K562 (cell line): ENCODE data around the gene MYOM1. TPM values are rescaled to one million over a fixed set of nuclear protein-coding genes. Genes with fewer than 3 reads are reported as not detected.

Source experiments
- ATAC-seq: fragments of 200-7000 bp; cut with Tn5 transposase; 3 replicates; pipeline ENCODE4 v1.9.1; 2020; ENCODE audit warnings: moderate library complexity
- BruUV-seq: library from RNA; stranded (reverse); fragments of 400-500 nt; replicated peaks from 2 replicates; lab custom pipeline; 2021; lab: Mats Ljungman, UMichigan
- CTCF ChIA-PET: fragments of 300-600 bp; formaldehyde crosslinking; extraction: SDS; loops from one replicate; lab custom pipeline; 2021; ENCODE audit warnings: low intra/inter-chr PET ratio; lab: Yijun Ruan, JAX
- POLR2A ChIA-PET: fragments of 300-600, 350-650 bp; sonication (Branson Sonifier 250); formaldehyde crosslinking; extraction: SDS; loops from one replicate; lab custom pipeline; 2021; ENCODE audit warnings: antibody characterized with exemption, inconsistent platforms; lab: Yijun Ruan, JAX
- DNase-seq, 4 experiments: peaks; one replicate each; pipeline versions ENCODE4 v3.0.0 to v3.0.0-alpha.2; 2011 to 2018; ENCODE audit warnings: low spot score in 3 of 4, mixed read lengths in 3 of 4; ENCODE audit errors: extremely low read depth in 1 of 4
- FAIRE-seq: peaks from 2 replicates; lab custom pipeline; 2011; peaks lifted over from hg19 to GRCh38; lab: Jason Lieb, UNC
- H2AFZ ChIP-seq: 2 replicates; pipeline ENCODE4 v1.6.0; 2011; ENCODE audit warnings: low read depth, low read length, control low read depth, inconsistent platforms
- H3K27ac ChIP-seq: fragments of 200-600 bp; 3 replicates; pipeline ENCODE4 v1.8.0; 2011; ENCODE audit warnings: low read depth, mild to moderate bottlenecking, control low read depth, inconsistent platforms, low read length, moderate library complexity, mixed read lengths; ENCODE audit errors: extremely low read depth
- H3K27me3 ChIP-seq, 2 experiments: fragments of 300-600 bp in 1 of 2; 2 replicates in 1 of 2; 3 replicates in 1 of 2; pipeline versions ENCODE4 v1.6.0 to v1.8.0; 2011; ENCODE audit warnings: inconsistent platforms in 2 of 2, low read length in 2 of 2, mild to moderate bottlenecking in 1 of 2, mixed read lengths in 1 of 2, moderate library complexity in 1 of 2; ENCODE audit not compliant: control insufficient read depth in 2 of 2, insufficient read depth in 2 of 2
- H3K36me3 ChIP-seq: fragments of 300-600 bp; 3 replicates; pipeline ENCODE4 v1.8.0; 2011; ENCODE audit warnings: mild to moderate bottlenecking, low read length, inconsistent platforms; ENCODE audit not compliant: control insufficient read depth, insufficient read depth
- H3K4me1 ChIP-seq, 2 experiments: fragments of 200-600 bp in 1 of 2; replicated peaks in 1 of 2; 2 replicates in 1 of 2; 3 replicates in 1 of 2; pipeline versions ENCODE4 v1.5.1 to v1.8.0; 2011; ENCODE audit warnings: inconsistent platforms in 2 of 2, low read length in 2 of 2, mild to moderate bottlenecking in 1 of 2, mixed read lengths in 1 of 2, moderate library complexity in 1 of 2; ENCODE audit not compliant: control insufficient read depth in 2 of 2, insufficient read depth in 2 of 2
- H3K4me2 ChIP-seq: 2 replicates; pipeline ENCODE4 v1.6.1; 2011; ENCODE audit warnings: low read length, control low read depth, inconsistent platforms, mixed read lengths; ENCODE audit not compliant: insufficient read depth
- H3K4me3 ChIP-seq: fragments of 200-600 bp; sonication (generic), shearing (Covaris generic); 2 replicates; pipeline ENCODE4 v1.5.1; 2016; ENCODE audit warnings: control low read depth, inconsistent platforms
- H3K79me2 ChIP-seq: fragments of 200-600 bp; 3 replicates; pipeline ENCODE4 v1.8.0; 2011; ENCODE audit warnings: low read length, inconsistent platforms; ENCODE audit not compliant: control insufficient read depth, insufficient read depth
- H3K9ac ChIP-seq, 2 experiments: 2 replicates each; pipeline versions ENCODE4 v1.6.0 to v1.6.1; 2011; ENCODE audit warnings: low read depth in 2 of 2, low read length in 2 of 2, control low read depth in 1 of 2, inconsistent platforms in 1 of 2, mild to moderate bottlenecking in 1 of 2, mixed read lengths in 1 of 2; ENCODE audit not compliant: insufficient read depth in 1 of 2
- H3K9me1 ChIP-seq: one replicate; pipeline ENCODE4 v1.6.0; 2011; ENCODE audit warnings: inconsistent platforms, mild to moderate bottlenecking, low read length, moderate library complexity; ENCODE audit not compliant: control insufficient read depth, insufficient read depth
- H3K9me3 ChIP-seq: replicated peaks from 2 replicates; pipeline ENCODE4 v1.5.1; 2011; ENCODE audit warnings: low read depth, low read length, inconsistent platforms; ENCODE audit not compliant: control insufficient read depth, insufficient read depth
- H4K20me1 ChIP-seq: replicated peaks from 2 replicates; pipeline ENCODE4 v1.6.1; 2011; ENCODE audit warnings: low read length, inconsistent platforms, mixed read lengths; ENCODE audit not compliant: control insufficient read depth, insufficient read depth
- BRD9 ChIP-seq: fragments of 450-650 bp; IDR thresholded peaks from 2 replicates; pipeline ENCODE4 v1.6.1; 2018; ENCODE audit warnings: low read depth; ENCODE audit not compliant: partially characterized antibody
- C11orf30 ChIP-seq: fragments of 450-650 bp; IDR thresholded peaks from 2 replicates; pipeline ENCODE4 v1.6.1; 2016; ENCODE audit warnings: low read depth, mild to moderate bottlenecking
- MBD2 ChIP-seq: sonication (generic); IDR thresholded peaks from 2 replicates; pipeline ENCODE4 v1.6.1; 2016; ENCODE audit warnings: low read depth, borderline replicate concordance
- MXI1 ChIP-seq: IDR thresholded peaks from 2 replicates; pipeline ENCODE4 v1.6.1; 2011; ENCODE audit warnings: low read depth, mild to moderate bottlenecking, improper control_type of control experiment, low read length
- NFRKB ChIP-seq: fragments of 450-650 bp; IDR thresholded peaks from 2 replicates; pipeline ENCODE4 v1.6.1; 2016; ENCODE audit warnings: low read depth
- PHB ChIP-seq: fragments of 250-450 bp; sonication (Bioruptor Pico); IDR thresholded peaks from 2 replicates; pipeline ENCODE4 v1.5.0; 2021
- POLR2AphosphoS5 ChIP-seq: IDR thresholded peaks from 2 replicates; pipeline ENCODE4 v1.6.1; 2011; ENCODE audit warnings: mild to moderate bottlenecking, low read depth, low read length, moderate library complexity; ENCODE audit not compliant: control insufficient read depth, insufficient read depth
- RBM25 ChIP-seq: fragments of 200-400 bp; formaldehyde crosslinking; IDR thresholded peaks from 2 replicates; pipeline ENCODE4 v1.6.1; 2018; ENCODE audit warnings: low read length, low read depth, moderate library complexity; ENCODE audit not compliant: severe bottlenecking
- ZKSCAN8 ChIP-seq: fragments of 200-800 bp; sonication (Bioruptor generic); IDR thresholded peaks from 2 replicates; pipeline ENCODE4 v1.6.1; 2016; ENCODE audit warnings: missing genetic modification characterization, missing compliant biosample characterization
- ZNF384 ChIP-seq: IDR thresholded peaks from 2 replicates; pipeline ENCODE4 v1.6.1; 2012; ENCODE audit warnings: low read depth, low read length, improper control_type of control experiment
- WGBS: fragments of 100-300 bp; shearing (Covaris generic); methylation state at CpG from one replicate; pipeline ENCODE4 v1.1.6; 2016; ENCODE audit warnings: low coverage, mixed read lengths; ENCODE audit not compliant: insufficient coverage; ENCODE audit errors: missing lambda C conversion rate; 5-methylcytosine and 5-hydroxymethylcytosine counted together
- in situ Hi-C: fragments of 300-500 bp; cut with MboI; formaldehyde crosslinking; loops from 4 replicates; pipeline ENCODE4 v1.15.0; 2018; ENCODE audit warnings: inconsistent platforms, mixed read lengths
- intact Hi-C: fragments of 100-400 bp; cut with micrococcal nuclease; formaldehyde crosslinking; loops from 2 replicates; pipeline ENCODE4 v1.14.2; 2022
- polyA plus RNA-seq, 8 experiments: library from polyadenylated mRNA; depleted of rRNA in 4 of 8; stranded (reverse) in 5 of 8; unstranded in 3 of 8; fragments of >200 nt; fragmentation: Nextera tagmentation in 2 of 8; fragmentation: Illumina TruSeq in 1 of 8; extraction: Ambion mirVana in 2 of 8; extraction: Trizol in 1 of 8; gene quantifications; 2 replicates each; pipeline versions ENCODE4 v1.2.1 to v1.2.3, GENCODE V29; 2011 to 2014; ENCODE audit warnings: inconsistent platforms in 1 of 8, missing spikeins in 1 of 8
- total RNA-seq, 7 experiments: library from RNA; depleted of rRNA in 6 of 7; stranded (reverse); fragments of >200 nt in 6 of 7; fragmentation: Illumina TruSeq in 2 of 7; extraction: Trizol in 2 of 7; gene quantifications; 2 replicates each; pipeline versions ENCODE4 v1.2.1 to v1.2.3, GENCODE V29; 2011 to 2021; ENCODE audit warnings: low replicate concordance in 1 of 7
- TF ChIP-seq, protein P1 (sequence below): sonication (generic); formaldehyde crosslinking; IDR thresholded peaks from 2 replicates; pipeline ENCODE4 v1.9.0; 2022; ENCODE audit warnings: mild to moderate bottlenecking, missing genetic modification reagents
- TF ChIP-seq, protein P2 (sequence below): fragments of 450-650 bp; IDR thresholded peaks from 2 replicates; pipeline ENCODE4 v1.6.1; 2016; ENCODE audit warnings: mild to moderate bottlenecking
- TF ChIP-seq, protein P3 (sequence below): fragments of 250-450 bp; sonication (Bioruptor Pico); IDR thresholded peaks from 2 replicates; pipeline ENCODE4 v1.4.0; 2020
- TF ChIP-seq, protein P4 (sequence below): IDR thresholded peaks from 2 replicates; pipeline ENCODE4 v1.6.1; 2014; ENCODE audit warnings: antibody characterized with exemption
- TF ChIP-seq, protein P5 (sequence below), 3 experiments: fragments of 200-800 bp in 1 of 3; sonication (Bioruptor generic) in 1 of 3; sonication (generic) in 1 of 3; formaldehyde crosslinking in 1 of 3; IDR thresholded peaks; 2 replicates each; pipeline versions ENCODE4 v1.6.1 to v1.8.0; 2016 to 2022; ENCODE audit warnings: mild to moderate bottlenecking in 2 of 3, missing compliant biosample characterization in 2 of 3, missing genetic modification characterization in 2 of 3, missing genetic modification reagents in 1 of 3

MYOM1 gene
- total and polyA plus RNA-seq, 9 of the 15 experiments (the other 6 are each of a cell fraction or from before 2014, with no cell fraction given) = 0.01 to 0.62 (median 0.25) TPM

DNA sequence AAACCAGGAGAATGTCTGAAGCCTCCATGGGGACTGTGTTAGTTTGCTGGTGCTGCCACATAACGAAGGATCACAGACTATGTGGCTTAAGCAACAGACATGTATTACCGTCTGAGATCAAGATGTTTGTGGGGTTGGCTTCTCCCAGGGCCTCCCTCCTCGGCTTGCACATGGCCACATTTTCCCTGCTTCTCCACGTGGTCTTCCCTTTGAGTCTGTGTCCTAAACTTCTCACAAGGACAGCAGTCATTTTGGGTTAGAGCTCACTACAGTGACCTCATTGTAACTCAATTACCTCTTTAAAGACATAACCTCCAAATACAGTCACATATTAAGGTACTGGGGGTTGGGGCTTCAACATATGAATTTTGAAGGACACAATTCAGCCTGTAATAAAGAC lies 162.2 kb downstream of the MYOM1 start (continued):
- TF ChIP-seq, protein P1, sequence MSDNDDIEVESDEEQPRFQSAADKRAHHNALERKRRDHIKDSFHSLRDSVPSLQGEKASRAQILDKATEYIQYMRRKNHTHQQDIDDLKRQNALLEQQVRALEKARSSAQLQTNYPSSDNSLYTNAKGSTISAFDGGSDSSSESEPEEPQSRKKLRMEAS (CRISPR knock-in tag) = 0 out of 2 replicates have a peak, but pooled peaks have one; percentile 15
- TF ChIP-seq, all 486 proteins: peak for 4

DNA sequence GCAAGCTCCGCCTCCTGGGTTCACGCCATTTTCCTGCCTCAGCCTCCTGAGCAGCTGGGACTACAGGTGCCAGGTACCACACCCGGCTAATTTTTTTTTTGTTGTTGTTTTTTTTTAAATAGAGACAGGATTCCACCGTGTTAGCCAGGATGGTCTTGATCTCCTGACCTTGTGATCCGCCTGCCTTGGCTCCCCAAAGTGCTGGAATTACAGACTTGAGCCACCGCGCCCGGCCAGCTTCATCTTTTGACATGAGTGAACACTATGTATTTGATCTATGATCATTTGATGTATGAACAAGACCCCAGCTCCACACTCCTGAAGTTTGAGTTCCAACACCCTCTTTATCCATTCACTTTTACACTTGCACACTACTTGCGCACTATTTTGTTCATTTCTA lies 163.5 kb downstream of the MYOM1 start:
- no peak for DNase-seq
- Histone ChIP-seq H3K9me3 (no peaks in the 10 kb centered on the region; the same call in 1 of the 2 replicates), H3K4me2 (no peak overlapping the region), H3K36me3 (no peaks in the 10 kb centered on the region), H3K4me1 (no peaks in the 10 kb centered on the region; a peak in 1 of 5 replicates), H2AFZ (no peak overlapping the region), H3K79me2 (no peaks in the 10 kb centered on the region), H3K4me3 (no peak overlapping the region), H3K9me1 (no peaks in the 10 kb centered on the region), H3K27me3 (no peaks in the 10 kb centered on the region), H3K9ac (no peak overlapping the region), H3K27ac (no peak overlapping the region), H4K20me1 (no peaks in the 10 kb centered on the region)
- WGBS = 63% methylated on average over 7 of the region's 9 CpGs
- ChIA-PET CTCF (interaction anchor here (0.5 kb wide), 1 partner anchor 43 kb away, joined by 3 read pairs; the partner anchor contains the start of gene LPIN2), POLR2A (interaction anchor here (1.6 to 1.9 kb wide), 2 partner anchors 17 to 190 kb away, joined by 3 to 8 read pairs; no protein-coding TSS in a partner anchor)
- in situ Hi-C loops (no loop called here), intact Hi-C loops (no loop called here)
- no peak for FAIRE-seq
- BruUV-seq = no TSS peak
- ATAC-seq = no peak
- TF ChIP-seq ZNF384 = no peak
- TF ChIP-seq, protein P2, sequence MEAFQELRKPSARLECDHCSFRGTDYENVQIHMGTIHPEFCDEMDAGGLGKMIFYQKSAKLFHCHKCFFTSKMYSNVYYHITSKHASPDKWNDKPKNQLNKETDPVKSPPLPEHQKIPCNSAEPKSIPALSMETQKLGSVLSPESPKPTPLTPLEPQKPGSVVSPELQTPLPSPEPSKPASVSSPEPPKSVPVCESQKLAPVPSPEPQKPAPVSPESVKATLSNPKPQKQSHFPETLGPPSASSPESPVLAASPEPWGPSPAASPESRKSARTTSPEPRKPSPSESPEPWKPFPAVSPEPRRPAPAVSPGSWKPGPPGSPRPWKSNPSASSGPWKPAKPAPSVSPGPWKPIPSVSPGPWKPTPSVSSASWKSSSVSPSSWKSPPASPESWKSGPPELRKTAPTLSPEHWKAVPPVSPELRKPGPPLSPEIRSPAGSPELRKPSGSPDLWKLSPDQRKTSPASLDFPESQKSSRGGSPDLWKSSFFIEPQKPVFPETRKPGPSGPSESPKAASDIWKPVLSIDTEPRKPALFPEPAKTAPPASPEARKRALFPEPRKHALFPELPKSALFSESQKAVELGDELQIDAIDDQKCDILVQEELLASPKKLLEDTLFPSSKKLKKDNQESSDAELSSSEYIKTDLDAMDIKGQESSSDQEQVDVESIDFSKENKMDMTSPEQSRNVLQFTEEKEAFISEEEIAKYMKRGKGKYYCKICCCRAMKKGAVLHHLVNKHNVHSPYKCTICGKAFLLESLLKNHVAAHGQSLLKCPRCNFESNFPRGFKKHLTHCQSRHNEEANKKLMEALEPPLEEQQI = no peak
- TF ChIP-seq MBD2 = no peak
- TF ChIP-seq, protein P3, sequence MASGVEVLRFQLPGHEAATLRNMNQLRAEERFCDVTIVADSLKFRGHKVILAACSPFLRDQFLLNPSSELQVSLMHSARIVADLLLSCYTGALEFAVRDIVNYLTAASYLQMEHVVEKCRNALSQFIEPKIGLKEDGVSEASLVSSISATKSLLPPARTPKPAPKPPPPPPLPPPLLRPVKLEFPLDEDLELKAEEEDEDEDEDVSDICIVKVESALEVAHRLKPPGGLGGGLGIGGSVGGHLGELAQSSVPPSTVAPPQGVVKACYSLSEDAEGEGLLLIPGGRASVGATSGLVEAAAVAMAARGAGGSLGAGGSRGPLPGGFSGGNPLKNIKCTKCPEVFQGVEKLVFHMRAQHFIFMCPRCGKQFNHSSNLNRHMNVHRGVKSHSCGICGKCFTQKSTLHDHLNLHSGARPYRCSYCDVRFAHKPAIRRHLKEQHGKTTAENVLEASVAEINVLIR = no peak
- no peak for TF ChIP-seq C11orf30
- no peak for TF ChIP-seq NFRKB
- no peak for TF ChIP-seq ZKSCAN8 (CRISPR knock-in tag)
- TF ChIP-seq RBM25 = no peak
- TF ChIP-seq, protein P4, sequence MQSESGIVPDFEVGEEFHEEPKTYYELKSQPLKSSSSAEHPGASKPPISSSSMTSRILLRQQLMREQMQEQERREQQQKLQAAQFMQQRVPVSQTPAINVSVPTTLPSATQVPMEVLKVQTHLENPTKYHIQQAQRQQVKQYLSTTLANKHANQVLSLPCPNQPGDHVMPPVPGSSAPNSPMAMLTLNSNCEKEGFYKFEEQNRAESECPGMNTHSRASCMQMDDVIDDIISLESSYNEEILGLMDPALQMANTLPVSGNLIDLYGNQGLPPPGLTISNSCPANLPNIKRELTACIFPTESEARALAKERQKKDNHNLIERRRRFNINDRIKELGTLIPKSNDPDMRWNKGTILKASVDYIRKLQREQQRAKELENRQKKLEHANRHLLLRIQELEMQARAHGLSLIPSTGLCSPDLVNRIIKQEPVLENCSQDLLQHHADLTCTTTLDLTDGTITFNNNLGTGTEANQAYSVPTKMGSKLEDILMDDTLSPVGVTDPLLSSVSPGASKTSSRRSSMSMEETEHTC = no peak
- no peak for TF ChIP-seq MXI1
- TF ChIP-seq PHB = no peak
- no peak for TF ChIP-seq POLR2AphosphoS5
- TF ChIP-seq, protein P5, sequence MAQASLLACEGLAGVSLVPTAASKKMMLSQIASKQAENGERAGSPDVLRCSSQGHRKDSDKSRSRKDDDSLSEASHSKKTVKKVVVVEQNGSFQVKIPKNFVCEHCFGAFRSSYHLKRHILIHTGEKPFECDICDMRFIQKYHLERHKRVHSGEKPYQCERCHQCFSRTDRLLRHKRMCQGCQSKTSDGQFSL (CRISPR knock-in tag; IDR thresholded peaks at IDR 0.05) = no peak
- TF ChIP-seq, protein P5 (tag; IDR thresholded peaks at IDR 0.05) = no peak
- no peak for TF ChIP-seq BRD9
